GM12874 (cell line): ENCODE results near the gene C10orf88.

Experiments
- CTCF ChIP-seq: IDR thresholded peaks from 2 replicates; pipeline ENCODE4 v1.5.1; 2011; ENCODE audit warnings: low read depth, mild to moderate bottlenecking, control low read depth, low read length, moderate library complexity; ENCODE audit not compliant: insufficient read depth

C10orf88 gene

GRCh38 chr10:122882766-122883165, 71.3 kb downstream of the C10orf88 start:
- no peak for TF ChIP-seq CTCF
